ENCODE results near the gene SPDYE4.

DNA sequence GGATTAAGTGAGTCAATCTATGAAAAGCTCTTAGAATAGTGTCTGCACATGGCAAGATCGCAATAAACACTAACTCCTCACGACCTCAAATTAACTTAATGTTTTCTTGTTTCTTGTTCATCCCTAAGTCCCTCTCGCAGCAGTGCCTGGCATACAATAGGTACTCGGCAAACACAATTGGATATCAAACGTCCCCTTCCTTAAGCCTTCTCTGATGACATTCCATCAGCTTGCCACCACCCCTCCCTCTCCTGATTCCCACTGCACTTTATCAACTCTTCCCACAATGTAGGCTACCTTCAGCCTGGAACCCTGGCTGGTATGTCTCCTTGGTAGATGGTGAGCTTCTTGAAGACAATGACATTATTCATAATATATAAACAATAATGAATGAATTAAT is 47.1 kb downstream of the SPDYE4 start:
- TF ChIP-seq, protein P1, sequence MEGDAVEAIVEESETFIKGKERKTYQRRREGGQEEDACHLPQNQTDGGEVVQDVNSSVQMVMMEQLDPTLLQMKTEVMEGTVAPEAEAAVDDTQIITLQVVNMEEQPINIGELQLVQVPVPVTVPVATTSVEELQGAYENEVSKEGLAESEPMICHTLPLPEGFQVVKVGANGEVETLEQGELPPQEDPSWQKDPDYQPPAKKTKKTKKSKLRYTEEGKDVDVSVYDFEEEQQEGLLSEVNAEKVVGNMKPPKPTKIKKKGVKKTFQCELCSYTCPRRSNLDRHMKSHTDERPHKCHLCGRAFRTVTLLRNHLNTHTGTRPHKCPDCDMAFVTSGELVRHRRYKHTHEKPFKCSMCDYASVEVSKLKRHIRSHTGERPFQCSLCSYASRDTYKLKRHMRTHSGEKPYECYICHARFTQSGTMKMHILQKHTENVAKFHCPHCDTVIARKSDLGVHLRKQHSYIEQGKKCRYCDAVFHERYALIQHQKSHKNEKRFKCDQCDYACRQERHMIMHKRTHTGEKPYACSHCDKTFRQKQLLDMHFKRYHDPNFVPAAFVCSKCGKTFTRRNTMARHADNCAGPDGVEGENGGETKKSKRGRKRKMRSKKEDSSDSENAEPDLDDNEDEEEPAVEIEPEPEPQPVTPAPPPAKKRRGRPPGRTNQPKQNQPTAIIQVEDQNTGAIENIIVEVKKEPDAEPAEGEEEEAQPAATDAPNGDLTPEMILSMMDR (IDR thresholded peaks at IDR 0.05; ENCODE audit: low read depth, low read length, poor library complexity, severe bottlenecking), result no peak
- no peak for TF ChIP-seq EZH2phosphoT487 (IDR thresholded peaks at IDR 0.05; ENCODE audit: borderline replicate concordance, low read length)

Data from DOHH2 (cell line).